ENCODE results near the gene POLDIP2. TPM values are rescaled to one million over a fixed set of nuclear protein-coding genes. Genes with fewer than 3 reads are reported as not detected.

The POLDIP2 gene
- total and polyA plus RNA-seq, 8 donors, result 56.0 to 76.8 (median 63.1) TPM

DNA sequence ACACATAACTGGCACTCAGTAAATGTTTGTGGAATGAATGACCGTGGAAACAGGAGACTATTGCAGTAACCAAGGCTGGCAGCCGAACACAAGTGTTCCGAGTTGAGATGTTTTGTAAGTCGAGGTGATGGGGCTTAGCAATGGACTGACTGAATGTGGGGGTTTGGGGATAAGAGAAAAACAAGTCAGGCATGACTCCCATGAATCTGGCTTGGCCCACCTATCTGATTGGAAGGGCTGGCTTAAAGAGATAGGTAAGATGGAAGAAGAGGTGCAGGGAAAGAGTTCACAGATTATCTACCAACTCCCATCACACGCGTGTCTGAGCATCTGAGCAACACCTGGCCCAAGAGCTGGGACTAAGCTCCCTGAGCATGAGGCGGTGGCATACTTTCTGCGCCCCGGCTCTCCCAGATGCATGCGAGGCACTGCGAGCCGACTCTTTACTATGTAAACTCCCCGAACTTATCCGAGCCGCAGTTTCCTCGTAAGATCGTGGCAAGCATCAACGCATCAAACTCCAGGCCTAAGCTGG lies 22.6 kb downstream of the POLDIP2 start:
- peak overlapping the region; percentile 89 to 97 for H3K4me3 ChIP-seq
- H3K9me3 ChIP-seq, result no peaks in the 10 kb centered on the region
- TF ChIP-seq, protein P1, sequence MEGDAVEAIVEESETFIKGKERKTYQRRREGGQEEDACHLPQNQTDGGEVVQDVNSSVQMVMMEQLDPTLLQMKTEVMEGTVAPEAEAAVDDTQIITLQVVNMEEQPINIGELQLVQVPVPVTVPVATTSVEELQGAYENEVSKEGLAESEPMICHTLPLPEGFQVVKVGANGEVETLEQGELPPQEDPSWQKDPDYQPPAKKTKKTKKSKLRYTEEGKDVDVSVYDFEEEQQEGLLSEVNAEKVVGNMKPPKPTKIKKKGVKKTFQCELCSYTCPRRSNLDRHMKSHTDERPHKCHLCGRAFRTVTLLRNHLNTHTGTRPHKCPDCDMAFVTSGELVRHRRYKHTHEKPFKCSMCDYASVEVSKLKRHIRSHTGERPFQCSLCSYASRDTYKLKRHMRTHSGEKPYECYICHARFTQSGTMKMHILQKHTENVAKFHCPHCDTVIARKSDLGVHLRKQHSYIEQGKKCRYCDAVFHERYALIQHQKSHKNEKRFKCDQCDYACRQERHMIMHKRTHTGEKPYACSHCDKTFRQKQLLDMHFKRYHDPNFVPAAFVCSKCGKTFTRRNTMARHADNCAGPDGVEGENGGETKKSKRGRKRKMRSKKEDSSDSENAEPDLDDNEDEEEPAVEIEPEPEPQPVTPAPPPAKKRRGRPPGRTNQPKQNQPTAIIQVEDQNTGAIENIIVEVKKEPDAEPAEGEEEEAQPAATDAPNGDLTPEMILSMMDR (IDR thresholded peaks at IDR 0.05), result no peak
- H3K4me1 ChIP-seq, result peaks cover 24 to 56% of the 10 kb centered on the region in 2 donors
- peaks cover 0 to 30% of the 10 kb centered on the region in 2 donors for H3K36me3 ChIP-seq
- no peak for DNase-seq
- H3K27ac ChIP-seq, result peak overlapping the region; percentile 87 to 97
- no peaks in the 10 kb centered on the region for H3K27me3 ChIP-seq
- ATAC-seq, result peak; percentile 0
- intact Hi-C loops (cut with DNase I), result no loop called here

DNA sequence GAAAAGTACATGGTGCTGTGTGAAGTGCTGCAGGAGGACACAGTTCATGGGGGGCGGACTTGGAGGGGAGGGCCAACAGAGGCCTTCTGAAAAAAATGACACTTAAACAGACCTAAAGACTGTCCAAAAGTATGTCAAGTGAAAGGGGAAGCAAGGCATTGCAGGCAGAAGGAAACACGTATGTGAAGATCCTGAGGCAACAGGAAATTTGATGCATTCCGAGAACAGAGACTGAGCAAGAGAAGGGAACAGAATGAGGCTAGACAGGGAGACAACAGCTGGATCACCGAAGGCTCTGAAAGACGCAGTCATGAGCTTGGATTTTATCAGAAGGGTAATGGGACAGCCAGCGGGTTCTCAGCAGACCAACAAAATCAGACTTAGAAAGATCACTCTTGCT lies 23.2 kb downstream of the POLDIP2 start:
- intact Hi-C loops (cut with DNase I), result no loop called here
- Histone ChIP-seq H3K27ac (peak overlapping the region in 1 of 2 donors; percentile 97), H3K4me3 (peak overlapping the region; percentile 89 to 97), H3K27me3 (no peaks in the 10 kb centered on the region), H3K4me1 (peaks cover 24 to 52% of the 10 kb centered on the region in 2 donors), H3K9me3 (no peaks in the 10 kb centered on the region), H3K36me3 (peaks cover 0 to 31% of the 10 kb centered on the region in 2 donors)
- no peak for DNase-seq
- TF ChIP-seq, protein P1 (IDR thresholded peaks at IDR 0.05), result no peak
- no peak for ATAC-seq

- ATAC-seq, result no peak
- intact Hi-C loops (cut with DNase I), result no loop called here
- no peak for DNase-seq
Observed at GRCh38 chr17:28333083-28333746, 24.1 kb downstream of the POLDIP2 start.

GRCh38 chr17:28331891-28332420 lies 25.4 kb downstream of the POLDIP2 start:
- no peak overlapping the region for H3K4me3 ChIP-seq
- intact Hi-C loops (cut with DNase I), result no loop called here
- H3K4me1 ChIP-seq, result peaks cover 18 to 30% of the 10 kb centered on the region in 2 donors
- no peak overlapping the region for H3K27ac ChIP-seq
- no peak for ATAC-seq
- H3K36me3 ChIP-seq, result peaks cover 0 to 53% of the 10 kb centered on the region in 2 donors
- TF ChIP-seq, protein P1 (IDR thresholded peaks at IDR 0.05), result no peak
- no peaks in the 10 kb centered on the region for H3K27me3 ChIP-seq
- DNase-seq, result no peak
- H3K9me3 ChIP-seq, result no peaks in the 10 kb centered on the region

More at GRCh38 chr17:28333083-28333746, 24.1 kb downstream of the POLDIP2 start:
- H3K36me3 ChIP-seq, result peaks cover 0 to 40% of the 10 kb centered on the region in 2 donors
- peaks cover 24 to 43% of the 10 kb centered on the region in 2 donors for H3K4me1 ChIP-seq
- TF ChIP-seq, protein P1 (IDR thresholded peaks at IDR 0.05), result no peak
- no peaks in the 10 kb centered on the region for H3K27me3 ChIP-seq
- H3K27ac ChIP-seq, result peak overlapping the region in 1 of 2 donors; percentile 97
- no peaks in the 10 kb centered on the region for H3K9me3 ChIP-seq
- no peak overlapping the region for H3K4me3 ChIP-seq

DNA sequence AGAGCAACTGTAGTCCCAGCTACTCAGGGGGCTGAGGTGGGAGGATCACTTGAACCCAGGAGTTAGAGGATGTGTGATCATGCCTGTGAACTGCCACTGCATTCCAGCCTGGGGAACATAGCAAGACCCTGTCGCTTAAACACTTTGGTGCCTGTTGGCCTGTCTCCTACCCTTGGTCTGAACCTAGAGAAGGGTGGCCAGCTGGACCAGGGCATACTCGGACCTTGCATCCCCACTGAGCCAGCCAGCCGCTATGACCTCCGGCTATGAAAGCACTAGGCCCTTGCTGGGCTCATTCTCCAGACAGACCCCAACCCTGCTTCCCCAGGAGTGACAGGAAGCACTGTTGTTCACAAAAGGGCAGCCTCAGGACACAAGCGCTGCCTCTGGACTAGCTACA lies 26.7 kb downstream of the POLDIP2 start:
- DNase-seq, result no peak
- ATAC-seq, result no peak
- Histone ChIP-seq H3K27me3 (no peaks in the 10 kb centered on the region), H3K4me1 (peaks cover 10 to 21% of the 10 kb centered on the region in 2 donors), H3K9me3 (no peaks in the 10 kb centered on the region), H3K27ac (no peak overlapping the region), H3K4me3 (no peak overlapping the region), H3K36me3 (peaks cover 0 to 59% of the 10 kb centered on the region in 2 donors)
- TF ChIP-seq, protein P1 (IDR thresholded peaks at IDR 0.05), result no peak
- intact Hi-C loops (cut with DNase I), result no loop called here
